Effector memory CD8-positive, alpha-beta T cell (primary cell): ENCODE results near the gene TRIM32.

Experiments
- ATAC-seq: fragments of 150-1000 bp; cut with Tn5 transposase; replicated peaks from 2 replicates; pipeline ENCODE4 v1.10.0; 2021; ENCODE audit warnings: mild to moderate bottlenecking, moderate library complexity
- DNase-seq, 3 experiments: peaks; one replicate each; pipeline ENCODE4 v3.0.0; 2021
- H3K27ac Mint-ChIP-seq, 2 donors: one replicate each; pipeline ENCODE4 v1.8.0; 2022; ENCODE audit warnings: mild to moderate bottlenecking in 2 of 2, mixed read lengths in 2 of 2, moderate library complexity in 2 of 2
- H3K27me3 Mint-ChIP-seq, 2 donors: one replicate each; pipeline ENCODE4 v1.8.0; 2022; ENCODE audit warnings: mixed read lengths in 2 of 2
- H3K36me3 Mint-ChIP-seq: one replicate; pipeline ENCODE4 v1.8.0; 2022; ENCODE audit warnings: mild to moderate bottlenecking, moderate library complexity, mixed read lengths; ENCODE audit not compliant: insufficient read depth
- H3K4me1 Mint-ChIP-seq, 2 donors: one replicate each; pipeline ENCODE4 v1.8.0; 2022; ENCODE audit warnings: low read depth in 2 of 2, mixed read lengths in 2 of 2
- H3K4me3 Mint-ChIP-seq, 2 donors: one replicate each; pipeline ENCODE4 v1.8.0; 2022; ENCODE audit warnings: mild to moderate bottlenecking in 2 of 2, mixed read lengths in 2 of 2, moderate library complexity in 2 of 2
- H3K9me3 Mint-ChIP-seq, 2 donors: one replicate each; pipeline ENCODE4 v1.8.0; 2022; ENCODE audit warnings: mixed read lengths in 2 of 2

Gene TRIM32

GRCh38 chr9:116724123-116724522, 37.0 kb downstream of the TRIM32 start:
- DNase-seq = no peak
- no peaks in the 10 kb centered on the region for H3K4me1 Mint-ChIP-seq
- no peak for ATAC-seq
- H3K9me3 Mint-ChIP-seq = no peaks in the 10 kb centered on the region
- no peak overlapping the region for H3K27ac Mint-ChIP-seq
- no peak overlapping the region for H3K4me3 Mint-ChIP-seq
- H3K27me3 Mint-ChIP-seq = peaks cover 3 to 40% of the 10 kb centered on the region in 2 donors
- H3K36me3 Mint-ChIP-seq = peaks cover 3% of the 10 kb centered on the region

GRCh38 chr9:116726602-116727001, 39.5 kb downstream of the TRIM32 start:
- H3K9me3 Mint-ChIP-seq = no peaks in the 10 kb centered on the region
- peaks cover 6 to 37% of the 10 kb centered on the region in 2 donors for H3K27me3 Mint-ChIP-seq
- no peak for ATAC-seq
- no peak overlapping the region for H3K4me3 Mint-ChIP-seq
- H3K36me3 Mint-ChIP-seq = peaks cover 3% of the 10 kb centered on the region
- no peak for DNase-seq
- no peak overlapping the region for H3K27ac Mint-ChIP-seq
- no peaks in the 10 kb centered on the region for H3K4me1 Mint-ChIP-seq

GRCh38 chr9:116733010-116733641, 46.0 kb downstream of the TRIM32 start:
- ATAC-seq = no peak
- Mint-ChIP-seq H3K27ac (no peak overlapping the region), H3K27me3 (peaks cover 16 to 62% of the 10 kb centered on the region in 2 donors), H3K4me3 (no peak overlapping the region), H3K36me3 (no peaks in the 10 kb centered on the region), H3K9me3 (no peaks in the 10 kb centered on the region), H3K4me1 (peaks cover 5 to 7% of the 10 kb centered on the region in 2 donors)
- DNase-seq = no peak

GRCh38 chr9:116736399-116737151, 49.5 kb downstream of the TRIM32 start:
- Mint-ChIP-seq H3K36me3 (no peaks in the 10 kb centered on the region), H3K27me3 (peaks cover 17 to 63% of the 10 kb centered on the region in 2 donors), H3K9me3 (no peaks in the 10 kb centered on the region), H3K4me1 (peaks cover 5 to 7% of the 10 kb centered on the region in 2 donors), H3K4me3 (peak overlapping the region in 1 of 2 donors; percentile 9), H3K27ac (no peak overlapping the region)
- ATAC-seq (no peak), DNase-seq (no peak)

- H3K27ac Mint-ChIP-seq = no peak overlapping the region
- no peaks in the 10 kb centered on the region for H3K9me3 Mint-ChIP-seq
- ATAC-seq (no peak), DNase-seq (peak; percentile 10 to 30 (median 13))
- H3K27me3 Mint-ChIP-seq = peaks cover 17 to 61% of the 10 kb centered on the region in 2 donors
- H3K4me3 Mint-ChIP-seq = peak overlapping the region in 1 of 2 donors; percentile 9
- H3K36me3 Mint-ChIP-seq = no peaks in the 10 kb centered on the region
- H3K4me1 Mint-ChIP-seq = peaks cover 5 to 7% of the 10 kb centered on the region in 2 donors
Measured at GRCh38 chr9:116737152-116737546, 50.0 kb downstream of the TRIM32 start.

DNA sequence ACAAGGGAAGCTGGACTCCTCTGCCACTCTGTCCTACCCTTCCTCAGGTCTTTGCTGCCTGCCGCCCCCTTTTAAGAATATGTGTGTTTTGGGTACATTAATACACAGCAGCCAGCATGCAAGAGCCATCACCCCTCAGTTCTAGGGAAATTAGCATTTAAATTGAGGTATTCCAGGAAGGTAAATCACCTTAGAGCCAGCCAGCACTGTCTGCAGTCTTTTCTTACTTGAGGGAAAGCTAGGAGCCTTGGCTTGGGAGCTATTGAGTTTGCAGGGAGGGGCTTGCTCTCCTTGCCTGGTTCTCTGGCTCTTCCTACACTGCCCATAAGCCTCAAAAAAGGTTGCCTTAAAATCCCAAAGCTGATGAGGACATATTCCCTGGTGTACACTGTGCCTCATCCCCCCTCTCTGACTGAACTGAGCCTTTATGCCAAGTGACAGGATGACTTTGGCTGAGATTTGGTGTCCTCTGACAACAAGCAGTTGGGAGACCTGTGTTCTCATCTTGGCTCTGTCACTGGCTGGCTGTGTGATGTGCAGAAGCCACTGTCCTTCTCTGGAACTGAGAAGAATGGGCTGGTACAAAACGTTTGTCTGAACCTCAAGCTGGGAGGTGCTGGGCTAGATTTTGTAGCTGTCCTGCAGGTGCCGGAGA, 54.1 kb downstream of the TRIM32 start:
- H3K4me1 Mint-ChIP-seq = peaks cover 5 to 7% of the 10 kb centered on the region in 2 donors
- DNase-seq = no peak
- no peak for ATAC-seq
- H3K27me3 Mint-ChIP-seq = peaks cover 32 to 38% of the 10 kb centered on the region in 2 donors
- no peaks in the 10 kb centered on the region for H3K36me3 Mint-ChIP-seq
- H3K27ac Mint-ChIP-seq = no peak overlapping the region
- no peak overlapping the region for H3K4me3 Mint-ChIP-seq
- H3K9me3 Mint-ChIP-seq = no peaks in the 10 kb centered on the region

GRCh38 chr9:116741742-116742141, 54.6 kb downstream of the TRIM32 start:
- H3K4me1 Mint-ChIP-seq = peaks cover 4 to 5% of the 10 kb centered on the region in 2 donors
- H3K27me3 Mint-ChIP-seq = peaks cover 32 to 38% of the 10 kb centered on the region in 2 donors
- no peaks in the 10 kb centered on the region for H3K9me3 Mint-ChIP-seq
- ATAC-seq (no peak), DNase-seq (no peak)
- no peak overlapping the region for H3K27ac Mint-ChIP-seq
- no peak overlapping the region for H3K4me3 Mint-ChIP-seq
- no peaks in the 10 kb centered on the region for H3K36me3 Mint-ChIP-seq

GRCh38 chr9:116749176-116749575, 62.1 kb downstream of the TRIM32 start:
- Mint-ChIP-seq H3K27me3 (peaks cover 38 to 45% of the 10 kb centered on the region in 2 donors), H3K4me3 (no peak overlapping the region), H3K4me1 (peaks cover 0 to 5% of the 10 kb centered on the region in 2 donors), H3K36me3 (no peaks in the 10 kb centered on the region), H3K9me3 (no peaks in the 10 kb centered on the region), H3K27ac (no peak overlapping the region)
- DNase-seq (no peak), ATAC-seq (no peak)

GRCh38 chr9:116749772-116750171, 62.7 kb downstream of the TRIM32 start:
- DNase-seq = no peak
- H3K36me3 Mint-ChIP-seq = no peaks in the 10 kb centered on the region
- no peak for ATAC-seq
- no peak overlapping the region for H3K27ac Mint-ChIP-seq
- H3K4me3 Mint-ChIP-seq = no peak overlapping the region
- no peaks in the 10 kb centered on the region for H3K9me3 Mint-ChIP-seq
- peaks cover 36 to 45% of the 10 kb centered on the region in 2 donors for H3K27me3 Mint-ChIP-seq
- H3K4me1 Mint-ChIP-seq = peaks cover 0 to 5% of the 10 kb centered on the region in 2 donors

- Mint-ChIP-seq H3K4me3 (no peak overlapping the region), H3K4me1 (peaks cover 0 to 5% of the 10 kb centered on the region in 2 donors), H3K27ac (no peak overlapping the region), H3K9me3 (peaks cover 0 to 3% of the 10 kb centered on the region in 2 donors), H3K27me3 (peaks cover 36 to 49% of the 10 kb centered on the region in 2 donors), H3K36me3 (no peaks in the 10 kb centered on the region)
- no peak for ATAC-seq
- no peak for DNase-seq
Measured at GRCh38 chr9:116750510-116750909, 63.4 kb downstream of the TRIM32 start.
